DMS114 treated with DMSO at 0.1 percent for 48 hours (cell line): Measurements from ENCODE around the gene BDNF.
"Not testable (repeated sequence)": the region's sequence is repeated elsewhere in the genome, so short reads cannot be mapped to it uniquely, and the experiment has no call there.

Source experiments
- DNase-seq: peaks from one replicate; lab custom pipeline; 2025; ENCODE audit not compliant: unreplicated experiment; lab: John Stamatoyannopoulos, UW

BDNF gene

DNA sequence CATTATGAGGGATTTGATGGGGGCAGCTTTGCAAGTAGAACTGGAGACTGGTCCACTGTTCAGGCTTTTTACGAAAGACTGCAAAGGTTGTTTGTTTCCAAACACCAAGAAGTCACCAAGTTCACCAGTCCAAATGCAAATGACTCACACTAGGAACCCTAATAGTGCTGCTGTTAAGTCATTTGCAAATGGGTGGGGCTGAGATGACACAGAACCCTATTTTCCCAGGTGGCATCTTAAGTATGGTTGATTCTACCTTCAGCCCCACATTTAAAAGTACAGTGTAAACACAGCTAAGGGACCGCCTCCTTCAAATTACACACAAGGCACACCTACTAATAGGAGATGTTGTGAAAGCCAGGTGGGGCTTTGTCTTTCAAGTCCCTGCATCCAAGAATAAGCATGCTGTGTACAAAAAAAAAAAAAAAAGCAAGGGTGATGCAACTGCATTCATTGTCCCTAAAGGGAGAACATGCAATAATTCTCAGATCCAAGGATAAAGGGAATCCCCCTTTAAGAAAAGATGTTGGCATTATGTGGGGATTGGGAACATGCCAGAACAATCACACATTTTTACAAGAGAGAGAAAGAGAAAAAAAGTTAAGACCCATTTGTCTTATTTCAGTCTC is 27.3 kb downstream of the BDNF start:
- no peak for DNase-seq

DNA sequence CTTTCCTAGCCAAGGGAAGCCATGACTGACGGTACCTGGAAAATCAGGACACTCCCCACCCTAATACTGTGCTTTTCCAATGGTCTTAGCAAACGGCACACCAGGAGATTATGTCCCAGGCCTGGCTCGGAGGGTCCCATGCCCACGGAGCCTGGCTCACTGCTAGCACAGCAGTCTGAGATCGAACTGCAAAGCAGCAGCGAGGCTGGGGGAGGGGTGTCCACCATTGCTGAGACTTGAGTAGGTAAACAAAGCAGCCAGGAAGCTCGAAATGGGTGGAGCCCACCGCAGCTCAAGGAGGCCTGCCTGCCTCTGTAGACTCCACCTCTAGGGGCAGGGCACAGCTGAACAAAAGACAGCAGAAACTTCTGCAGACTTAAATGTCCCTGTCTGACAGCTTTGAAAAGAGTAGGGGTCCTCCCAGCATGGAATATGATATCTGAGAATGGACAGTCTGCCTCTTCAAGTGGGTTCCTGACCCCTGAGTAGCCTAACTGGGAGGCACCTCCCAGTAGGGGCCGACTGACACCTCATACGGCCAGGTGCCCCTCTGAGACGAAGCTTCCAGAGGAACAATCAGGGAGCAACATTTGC is 34.6 kb downstream of the BDNF start:
- DNase-seq: not testable (repeated sequence)

DNA sequence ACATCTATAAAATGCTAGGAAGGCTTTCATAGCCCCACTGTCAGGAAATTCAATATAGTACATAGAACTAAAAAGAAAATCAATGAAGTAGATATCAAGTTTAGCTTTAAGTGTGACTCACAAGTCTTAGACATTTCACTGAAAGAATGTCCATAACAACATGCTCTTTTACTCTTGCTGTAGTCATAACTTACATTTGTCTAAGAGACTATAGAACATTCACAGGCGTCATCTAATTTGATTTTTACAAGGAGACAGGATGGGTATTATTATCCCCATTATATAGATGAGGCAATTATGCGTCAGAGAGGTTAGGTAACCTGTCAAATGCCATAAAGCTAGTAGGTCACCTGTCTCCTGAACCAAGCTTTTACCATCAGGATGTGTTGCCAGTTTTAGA is 36.9 kb downstream of the BDNF start:
- no peak for DNase-seq

DNA sequence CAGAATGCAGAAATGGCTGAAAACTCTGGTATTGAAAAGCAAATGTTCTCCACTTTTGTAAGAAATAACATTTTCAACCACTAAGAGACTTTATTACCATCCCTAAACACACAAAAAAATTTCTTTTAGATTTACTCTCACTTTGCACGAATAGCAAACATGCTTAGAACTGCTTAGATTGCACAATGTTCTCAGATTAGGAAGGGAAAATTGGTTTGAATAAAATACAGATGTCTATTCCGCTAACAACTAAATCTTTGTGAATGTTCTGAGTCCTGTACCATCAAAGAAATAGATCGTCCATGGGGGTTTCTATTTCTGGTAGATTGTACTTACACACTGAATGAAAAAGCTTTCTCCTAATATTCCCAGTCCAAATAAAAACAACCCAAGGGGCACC is 40.1 kb downstream of the BDNF start:
- no peak for DNase-seq

DNA sequence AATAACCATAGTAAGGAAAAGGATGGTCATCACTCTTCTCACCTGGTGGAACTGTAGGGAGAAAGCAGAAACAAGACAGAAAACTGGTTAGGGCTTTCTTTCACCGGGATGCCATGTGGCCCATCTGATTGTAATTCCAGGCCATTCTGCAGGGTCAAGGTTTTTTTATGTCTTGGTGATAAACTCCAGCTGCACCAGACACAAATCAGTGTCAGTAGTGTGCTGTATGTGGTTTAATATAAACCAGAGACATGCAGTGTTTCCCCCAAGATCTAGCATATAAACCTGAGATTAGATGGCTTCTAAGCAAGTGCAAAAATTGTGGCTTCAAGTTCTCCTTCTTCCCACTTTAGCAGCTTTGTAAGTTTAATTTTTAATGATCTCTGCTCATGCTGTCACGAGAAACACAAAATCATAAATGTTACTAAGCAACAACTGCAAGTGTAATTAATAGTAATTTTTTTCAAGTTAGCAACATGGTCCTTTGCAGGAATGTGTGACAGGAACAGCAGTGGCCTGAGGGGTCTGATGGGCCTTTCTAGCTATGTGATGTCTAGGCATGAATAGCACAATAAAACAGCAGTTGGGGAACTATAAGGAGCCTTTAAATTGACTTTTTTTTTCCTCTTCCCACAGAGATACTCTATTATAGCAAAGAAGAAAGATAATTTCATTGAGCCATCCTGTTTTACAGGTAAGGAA is 41.6 kb downstream of the BDNF start:
- DNase-seq: no peak

DNA sequence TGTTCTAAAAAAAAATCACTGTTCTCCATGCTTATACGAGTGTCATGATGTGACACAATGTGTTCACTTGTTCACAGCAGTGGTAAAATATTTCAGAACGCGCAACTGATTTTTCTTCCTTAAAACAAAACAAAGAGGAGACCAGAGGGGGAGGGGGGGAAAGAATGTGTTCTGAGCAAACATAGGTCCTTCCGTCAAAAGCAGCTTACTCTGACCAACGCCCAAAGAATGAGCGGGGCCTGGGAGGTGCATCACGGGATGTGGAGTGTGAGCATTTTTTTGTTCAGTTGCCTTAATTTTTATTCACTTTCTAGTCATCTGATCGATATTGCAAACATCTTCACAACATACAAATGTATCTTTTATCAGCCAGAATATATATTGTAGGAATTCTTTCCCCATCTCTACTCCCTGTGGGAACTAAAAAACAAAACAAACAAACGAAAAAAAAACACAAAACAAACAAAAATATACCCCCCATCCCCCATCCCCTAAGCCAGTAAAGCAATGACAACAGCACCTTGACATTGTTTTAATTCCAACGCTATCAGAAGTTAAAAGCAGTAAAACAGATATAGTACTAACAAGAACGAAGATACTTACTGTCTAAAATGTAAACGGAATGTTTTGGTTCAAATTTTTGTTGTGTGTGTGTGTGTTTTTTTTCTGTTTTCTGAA is 43.3 kb downstream of the BDNF start:
- DNase-seq: no peak

DNA sequence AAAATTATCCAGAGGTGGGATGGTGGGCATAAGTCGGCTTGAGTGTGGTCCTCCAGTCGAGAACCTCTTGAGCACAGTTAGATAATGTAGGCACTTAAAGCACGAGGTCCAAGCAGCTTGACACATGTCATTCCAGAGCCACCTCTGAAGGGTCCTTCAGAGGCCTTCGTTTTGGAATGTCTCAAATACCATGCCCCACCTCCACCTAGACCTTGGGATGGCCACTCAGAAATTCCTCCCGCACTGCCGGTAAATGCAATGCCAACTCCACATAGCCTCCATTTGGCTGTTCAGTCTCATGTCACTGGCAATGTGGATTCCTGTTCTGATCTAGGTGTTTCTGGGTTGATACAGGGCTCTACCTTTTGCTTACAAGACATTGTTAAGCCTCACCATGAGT is 43.9 kb downstream of the BDNF start:
- no peak for DNase-seq

DNA sequence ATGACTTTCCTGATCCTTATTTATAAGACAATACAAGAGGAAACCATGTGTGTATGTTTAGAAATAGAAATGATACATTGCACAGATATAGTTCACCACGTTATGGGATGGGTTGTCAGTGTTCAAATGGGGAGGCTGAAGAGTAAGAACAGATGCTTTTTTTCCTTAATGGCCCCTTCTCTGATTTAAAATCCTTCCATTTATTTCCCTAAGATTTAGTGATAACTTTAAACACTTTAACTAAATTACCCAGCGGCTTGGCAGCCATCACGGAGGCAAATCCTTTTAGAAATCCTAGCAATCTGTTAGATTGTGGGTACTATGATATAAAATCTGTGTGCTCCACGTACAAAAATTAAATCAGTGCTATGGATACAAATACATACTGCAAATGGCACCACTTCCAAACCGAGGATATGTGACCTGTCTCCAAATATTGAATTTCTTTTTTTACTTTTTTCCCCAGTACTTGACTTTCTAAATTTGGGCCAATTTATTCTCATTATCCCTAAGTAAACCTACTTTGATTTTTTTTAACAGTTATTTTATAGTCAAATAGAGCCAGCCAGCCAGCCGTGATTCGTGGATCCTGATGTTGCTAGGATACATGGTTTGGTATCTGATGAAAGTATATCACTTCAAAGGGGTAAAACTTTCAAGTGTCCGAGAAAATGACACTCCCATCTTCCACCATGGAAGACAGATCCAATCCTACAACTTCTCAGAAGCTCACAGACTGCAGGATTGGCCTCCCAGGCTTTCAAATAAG is 46.1 kb downstream of the BDNF start:
- DNase-seq: no peak

DNA sequence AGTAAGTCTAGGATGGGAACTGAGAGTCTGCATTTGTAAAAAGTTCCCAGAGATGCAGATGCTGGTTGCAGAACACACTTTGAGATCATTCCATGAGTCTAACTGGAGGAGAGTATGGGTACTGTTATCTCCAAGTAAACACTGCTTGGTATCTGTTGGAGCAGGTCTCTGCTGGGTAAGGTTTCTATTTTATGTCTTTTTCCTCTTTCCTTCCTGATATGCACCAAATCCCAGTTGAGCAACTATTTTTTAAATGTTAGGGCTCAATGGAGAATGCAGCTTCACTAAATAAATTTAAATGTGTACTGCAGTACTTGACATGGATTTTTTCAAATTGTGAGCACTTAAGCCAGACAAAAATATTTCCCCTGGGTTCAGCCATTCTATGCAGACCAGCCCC is 48.5 kb downstream of the BDNF start:
- no peak for DNase-seq

DNA sequence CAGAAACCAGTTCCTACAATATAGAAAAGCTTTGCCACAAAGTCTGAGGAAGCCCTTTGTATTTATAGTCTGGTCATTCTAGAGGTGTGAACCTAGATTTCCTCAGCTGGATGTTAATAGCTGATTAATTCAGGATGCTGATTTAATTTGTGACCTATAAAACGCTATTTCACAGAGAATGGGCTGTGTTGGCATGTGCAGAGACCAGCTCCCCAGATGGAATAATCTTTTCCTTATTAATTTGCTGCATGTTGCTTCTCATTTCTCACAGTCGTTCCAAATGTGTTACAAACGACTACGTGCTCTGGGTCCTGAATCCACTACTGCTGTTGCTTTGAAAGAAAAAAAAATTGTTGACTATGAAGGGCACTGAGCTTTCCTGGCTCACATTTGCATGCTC is 49.3 kb downstream of the BDNF start:
- no peak for DNase-seq

DNA sequence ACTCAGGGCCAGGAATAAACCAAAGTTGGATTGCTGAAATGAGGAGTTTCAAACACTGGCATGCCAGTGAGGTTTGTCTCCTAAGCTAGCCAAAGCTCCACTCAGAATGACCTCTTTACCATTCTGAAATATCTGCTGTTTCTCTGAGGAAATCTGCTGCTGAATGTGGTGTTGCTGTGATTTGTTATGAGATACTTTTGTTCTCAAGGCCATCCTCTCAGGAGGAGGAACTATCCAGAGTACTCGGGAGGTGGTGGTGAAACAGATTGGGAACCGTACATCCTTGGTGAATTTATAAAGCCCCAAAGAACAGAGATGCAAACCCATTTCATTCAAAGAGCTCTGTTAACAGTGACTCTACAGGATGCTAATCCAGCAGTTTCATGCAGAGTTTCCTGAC is 50.5 kb downstream of the BDNF start:
- no peak for DNase-seq

DNA sequence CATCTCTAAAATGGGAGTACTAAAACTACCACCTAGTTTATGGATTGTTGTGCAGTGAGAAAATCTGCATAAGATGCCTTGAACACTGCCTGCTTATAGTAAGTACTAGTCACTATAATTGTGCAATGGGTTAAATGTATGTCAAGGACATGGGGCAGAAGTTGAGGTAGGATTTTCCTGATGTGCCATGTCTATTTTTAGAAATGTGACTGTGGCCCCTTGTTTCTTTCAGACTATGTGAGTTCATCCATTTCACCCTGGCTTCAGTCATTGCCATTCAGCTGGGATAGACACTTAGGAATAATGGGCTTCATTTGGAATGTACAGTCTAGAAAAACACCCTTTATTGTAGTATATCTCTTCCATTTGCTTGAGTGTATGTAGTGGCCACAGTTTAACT is 51.4 kb downstream of the BDNF start:
- no peak for DNase-seq

DNA sequence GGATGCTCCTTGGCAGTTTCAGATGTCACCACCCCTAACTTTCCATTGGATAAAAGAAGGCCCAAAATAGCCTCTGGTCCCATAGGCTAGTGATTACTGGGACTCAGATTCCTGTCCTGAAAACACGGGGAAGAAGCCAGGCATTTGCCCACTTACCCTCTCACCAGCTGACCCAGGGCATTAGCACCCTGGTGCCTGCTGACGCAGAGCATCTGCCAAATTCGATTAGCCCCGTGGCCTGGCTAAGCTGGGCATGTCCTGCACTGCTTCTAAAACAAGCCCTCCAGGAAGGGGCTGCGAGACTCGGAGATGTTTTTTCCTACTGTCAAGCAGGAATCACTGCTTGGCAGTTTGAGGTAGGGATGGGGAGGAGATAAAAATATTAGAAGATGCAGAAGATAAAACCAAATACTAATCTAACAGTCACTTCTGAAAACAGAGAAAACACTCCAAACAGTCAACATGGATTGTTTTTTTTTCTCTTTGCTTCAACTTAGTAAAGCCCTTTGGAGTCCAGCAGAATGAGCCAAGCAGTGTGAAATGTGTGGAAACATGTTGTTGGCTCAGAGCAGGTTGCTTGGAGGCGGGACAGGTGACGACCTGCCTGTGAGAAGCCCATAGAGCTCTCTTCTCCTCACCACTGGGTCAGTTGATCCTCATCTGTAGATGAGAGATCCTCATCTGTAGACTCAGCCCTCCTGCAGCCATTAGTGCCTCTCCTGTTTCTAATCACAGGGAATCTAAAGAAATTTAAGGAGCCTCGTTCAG is 54.0 kb downstream of the BDNF start:
- DNase-seq: no peak

DNA sequence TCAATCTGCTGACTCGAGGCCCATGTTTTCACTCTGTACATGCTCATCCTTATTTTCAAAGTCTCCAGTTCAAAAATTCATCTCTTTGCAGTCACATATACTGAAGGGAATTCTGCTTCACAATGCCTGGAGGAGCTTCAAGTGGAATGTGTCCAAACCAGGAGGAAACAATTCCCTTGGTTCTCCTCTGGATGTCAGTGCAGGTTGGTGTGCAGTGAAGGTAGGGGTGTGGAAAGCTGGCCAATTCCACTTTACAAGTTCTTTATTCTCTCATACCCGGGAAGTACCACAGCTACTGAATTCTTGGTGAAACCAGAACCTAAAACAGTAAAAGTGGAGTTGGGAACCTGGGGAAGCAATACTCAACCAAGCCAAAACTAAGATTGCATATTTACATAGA is 57.3 kb downstream of the BDNF start:
- DNase-seq: no peak

DNA sequence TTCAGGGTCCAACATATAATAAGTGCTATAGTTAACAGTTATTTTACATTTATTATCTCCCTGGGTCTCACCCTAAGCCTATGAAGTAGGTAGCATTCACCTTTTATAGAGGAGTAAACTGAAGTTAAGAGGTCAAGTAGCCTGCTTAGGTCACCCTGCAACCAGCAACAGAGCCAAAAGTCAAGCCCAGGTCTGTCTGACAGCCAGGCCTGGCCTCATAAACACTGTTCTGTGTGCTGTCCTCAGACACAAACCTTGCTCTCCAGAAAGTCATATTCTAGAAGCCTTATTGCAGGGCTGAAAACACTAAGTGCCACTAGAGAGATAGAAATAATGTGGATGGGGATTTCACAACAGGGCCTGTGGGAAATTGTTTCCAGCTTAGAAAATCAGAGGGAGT is 59.3 kb downstream of the BDNF start:
- no peak for DNase-seq

DNA sequence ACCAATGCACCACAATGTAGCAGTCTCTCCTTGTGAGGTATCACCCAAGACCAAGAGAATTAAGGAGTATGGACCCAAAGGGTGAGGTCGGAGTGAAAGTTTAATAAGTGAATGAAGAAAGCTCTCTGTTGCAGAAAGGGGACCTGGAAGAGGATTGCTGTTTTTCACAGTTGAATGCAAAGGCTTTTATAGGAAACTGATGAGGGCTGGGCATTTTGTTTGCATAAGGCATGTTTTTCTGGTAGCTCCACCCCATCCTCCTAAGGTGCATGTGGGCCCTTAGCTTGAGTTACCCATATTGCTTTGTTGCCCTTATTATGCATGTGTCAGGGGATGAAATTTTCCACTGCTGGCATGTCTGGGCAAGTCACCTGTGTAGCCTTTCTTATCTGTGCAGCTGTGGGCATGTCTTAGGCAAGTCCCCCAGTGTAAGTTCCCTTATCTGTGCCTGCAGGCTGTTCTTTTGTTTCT is 64.7 kb downstream of the BDNF start:
- DNase-seq: no peak

DNA sequence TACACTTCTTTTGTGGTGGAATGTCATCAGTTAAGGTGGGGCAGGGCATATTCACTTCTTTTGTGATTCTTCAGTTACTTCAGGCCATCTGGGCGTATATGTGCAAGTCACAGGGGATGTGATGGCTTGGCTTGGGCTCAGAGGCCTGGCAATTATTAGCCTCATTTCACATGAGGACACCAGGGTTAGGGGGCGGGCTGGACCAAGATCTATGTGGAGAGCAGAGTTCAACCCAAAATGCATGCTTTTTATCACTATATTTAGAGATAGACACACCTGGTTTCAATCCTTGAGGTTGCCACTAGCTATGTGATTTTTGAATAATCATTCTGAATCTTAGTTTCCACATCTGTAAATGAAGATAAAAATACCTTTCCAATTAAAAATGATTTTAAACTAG is 65.5 kb downstream of the BDNF start:
- not testable (repeated sequence) for DNase-seq

DNA sequence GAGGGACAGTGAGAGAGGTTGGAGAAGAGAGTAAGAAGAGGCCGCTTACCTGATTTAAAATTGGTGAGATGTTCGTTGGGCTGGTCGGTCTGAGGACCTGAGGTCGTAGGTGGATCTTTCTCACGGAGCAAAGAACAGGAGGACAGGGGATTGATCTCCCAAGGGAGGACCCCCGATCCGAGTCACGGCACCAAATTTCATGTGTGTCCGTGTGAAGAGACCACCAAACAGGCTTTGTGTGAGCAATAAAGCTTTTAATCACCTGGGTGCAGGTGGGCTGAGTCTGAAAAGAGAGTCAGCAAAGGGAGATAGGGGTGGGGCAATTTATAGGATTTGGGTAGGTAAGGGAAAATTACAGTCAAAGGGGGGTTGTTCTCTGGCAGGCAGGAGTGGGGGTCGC is 66.0 kb downstream of the BDNF start:
- DNase-seq: not testable (repeated sequence)

DNA sequence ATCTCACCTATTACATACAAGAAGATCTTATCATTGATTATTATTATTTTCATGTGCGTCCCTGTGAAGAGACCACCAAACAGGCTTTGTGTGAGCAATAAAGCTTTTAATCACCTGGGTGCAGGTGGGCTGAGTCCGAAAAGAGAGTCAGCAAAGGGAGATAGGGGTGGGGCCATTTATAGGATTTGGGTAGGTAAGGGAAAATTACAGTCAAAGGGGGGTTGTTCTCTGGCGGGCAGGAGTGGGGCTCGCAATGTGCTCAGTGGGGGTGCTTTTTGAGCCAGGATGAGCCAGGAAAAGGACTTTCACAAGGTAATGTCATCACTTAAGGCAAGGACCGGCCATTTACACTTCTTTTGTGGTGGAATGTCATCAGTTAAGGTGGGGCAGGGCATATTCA is 71.2 kb downstream of the BDNF start:
- DNase-seq: not testable (repeated sequence)

DNA sequence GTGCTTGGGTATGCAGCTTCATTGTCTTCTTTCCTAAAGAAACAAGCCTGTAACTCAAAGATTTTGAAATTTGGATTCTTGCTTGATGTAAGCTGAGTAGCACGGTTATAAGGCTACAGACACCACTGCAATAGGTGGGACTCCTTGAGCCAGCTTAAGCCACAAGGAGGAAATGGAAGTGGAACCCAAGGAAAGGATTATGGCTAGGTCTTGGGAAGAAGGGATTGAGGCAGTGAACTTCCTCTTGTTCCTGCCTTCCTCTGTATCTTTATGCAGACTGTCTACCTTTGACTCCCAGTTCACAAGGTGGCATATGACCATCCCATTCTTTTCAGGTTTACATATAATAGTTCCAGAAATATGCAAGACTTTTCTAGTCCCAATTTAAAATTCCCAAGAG is 72.3 kb downstream of the BDNF start:
- DNase-seq: no peak
